ENCODE data around the gene AVPI1.
"Not testable (repeated sequence)": the region's sequence is repeated elsewhere in the genome, so short reads cannot be mapped to it uniquely, and the experiment has no call there.

The AVPI1 gene

GRCh38 chr10:97682042-97682441 lies 5.0 kb downstream of the AVPI1 start:
- no peak for DNase-seq (ENCODE audit: low spot score)

- DNase-seq (ENCODE audit: low spot score), result no peak
Observed at GRCh38 chr10:97679594-97679993, 7.4 kb downstream of the AVPI1 start.

DNA sequence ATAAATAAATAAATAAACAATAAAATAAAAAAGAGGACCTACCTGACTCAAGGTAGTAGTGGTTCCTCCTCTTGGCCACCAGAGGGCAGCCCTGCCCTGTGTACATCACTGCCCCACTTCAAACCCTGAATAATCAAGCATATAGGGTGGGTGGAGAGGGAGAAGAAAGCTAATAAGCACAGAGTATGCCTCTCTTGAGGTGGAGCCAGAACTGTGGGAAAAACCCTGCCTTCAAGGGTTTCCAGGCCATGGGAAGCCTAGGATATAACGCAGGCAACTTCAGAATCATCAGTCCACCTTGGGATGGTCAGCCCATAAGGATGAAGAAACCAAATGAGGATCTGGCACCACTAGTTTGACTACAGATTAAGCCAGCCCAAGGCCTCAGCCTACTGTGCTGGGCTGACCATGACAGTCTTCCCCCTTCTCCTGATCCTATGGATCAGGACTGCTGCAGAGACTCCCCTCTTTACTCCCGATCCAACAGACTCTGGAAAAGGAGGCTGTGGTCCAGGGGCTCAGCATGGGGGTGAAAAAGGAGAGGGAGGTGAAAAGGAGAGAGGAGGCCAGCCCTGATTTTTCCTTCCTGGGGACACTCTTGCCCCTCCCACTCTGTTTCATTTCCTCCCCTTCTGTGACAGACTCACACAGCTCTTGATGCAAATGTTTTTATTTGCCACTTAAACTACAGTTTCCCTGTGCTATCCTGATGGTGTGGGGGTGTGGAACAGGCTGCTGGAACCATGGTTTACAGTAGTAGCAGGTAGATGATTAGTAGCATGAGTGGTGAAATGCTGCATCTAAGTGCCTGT lies 10.1 kb downstream of the AVPI1 start:
- DNase-seq (ENCODE audit: low spot score), result peak; percentile 84

DNA sequence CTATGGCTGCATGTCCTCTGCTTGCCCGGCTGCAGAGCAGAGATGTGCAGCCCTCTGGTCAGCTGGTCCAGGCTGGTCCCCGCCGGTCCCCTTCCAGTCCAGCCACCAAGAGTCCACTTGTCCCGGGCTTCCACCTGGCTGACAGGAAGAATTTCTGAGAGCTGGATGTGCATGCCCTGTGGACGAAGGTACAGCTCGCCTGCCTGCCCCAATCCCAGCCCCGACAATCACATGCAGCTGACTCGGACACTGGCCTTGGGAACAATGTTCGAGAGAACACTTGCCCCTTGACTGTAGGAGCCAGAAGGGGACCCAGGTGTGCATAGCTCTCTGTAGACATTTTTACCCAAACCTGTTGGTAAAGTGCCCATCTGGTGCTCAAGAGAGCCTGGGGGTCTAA lies 11.8 kb downstream of the AVPI1 start:
- no peak for DNase-seq (ENCODE audit: low spot score)

DNA sequence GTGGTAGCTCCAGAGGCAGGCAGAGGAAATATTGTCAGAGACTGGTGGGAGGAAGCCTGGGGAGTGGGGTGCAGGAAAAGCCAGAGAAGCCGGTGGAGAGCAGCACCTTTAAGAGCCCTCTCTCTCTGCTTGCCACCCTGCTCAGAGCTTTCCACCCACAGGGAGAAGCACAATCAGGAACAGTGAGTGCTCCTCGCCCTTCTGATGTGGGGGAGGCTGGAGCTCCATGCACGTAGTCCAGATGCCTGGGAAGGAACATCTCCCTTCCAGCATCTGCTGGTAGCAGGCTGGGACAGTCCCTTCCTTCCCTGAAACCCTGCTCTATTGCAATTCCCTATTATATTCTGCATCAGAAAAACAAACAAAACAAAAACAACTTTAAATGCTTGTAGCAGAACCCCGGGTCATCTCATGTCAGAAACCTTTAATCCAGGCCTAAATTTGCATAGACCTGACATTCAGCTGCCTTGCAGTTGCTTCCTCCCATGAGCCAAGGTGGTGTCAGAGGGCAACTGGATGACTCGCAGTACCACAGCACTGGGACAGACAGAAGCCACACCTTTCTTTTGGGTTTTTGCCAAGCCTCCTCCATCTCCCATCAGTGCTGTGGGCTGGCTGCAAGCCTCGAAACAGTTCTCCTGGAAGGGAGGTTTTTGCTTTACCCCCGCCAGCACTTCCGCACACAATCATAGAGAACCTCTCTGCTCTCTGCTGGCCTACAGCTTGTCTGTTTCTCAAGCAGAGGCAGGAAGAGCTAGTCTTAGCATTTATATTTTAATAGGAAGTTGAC lies 13.1 kb downstream of the AVPI1 start:
- no peak for DNase-seq (ENCODE audit: low spot score)

DNA sequence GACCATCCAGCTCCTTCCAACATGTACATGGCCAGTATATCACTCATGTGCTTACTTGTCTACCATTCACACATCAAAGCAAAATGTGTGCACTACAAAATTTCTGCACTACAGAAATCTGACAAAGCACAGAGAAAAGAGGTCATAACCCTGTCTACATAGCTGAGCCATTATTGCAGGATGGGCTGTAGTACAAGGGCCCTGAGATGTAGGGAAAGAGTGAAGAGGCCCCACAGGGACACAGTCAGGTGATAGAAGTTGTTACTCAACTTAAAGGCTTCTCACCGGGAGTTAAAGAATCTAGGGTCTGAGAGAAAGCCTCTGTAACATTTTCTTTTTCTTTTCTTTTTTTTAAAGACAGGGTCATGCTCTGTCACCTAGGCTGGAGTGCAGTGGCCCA lies 17.5 kb downstream of the AVPI1 start:
- DNase-seq (ENCODE audit: low spot score), result no peak

DNA sequence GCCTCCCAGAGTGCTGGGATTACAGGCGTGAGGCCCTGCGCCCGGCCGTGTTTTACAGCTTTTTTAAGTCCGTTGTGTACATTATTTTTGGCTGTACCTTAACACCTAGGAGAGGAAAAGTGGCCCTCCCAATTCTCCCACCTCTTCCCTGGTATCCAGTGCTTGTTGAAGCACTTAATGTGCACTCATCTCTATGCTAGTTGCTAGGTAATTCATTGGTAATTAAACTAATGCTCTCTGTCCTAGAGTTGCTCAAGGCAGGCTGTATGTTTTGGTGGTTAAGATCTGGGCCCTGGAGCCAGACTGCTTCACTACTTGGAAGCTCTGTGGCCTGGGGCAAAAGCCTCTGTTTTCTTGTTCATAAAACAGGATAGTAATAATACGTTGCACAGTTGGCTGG lies 19.6 kb downstream of the AVPI1 start:
- DNase-seq (ENCODE audit: low spot score), result no peak

DNA sequence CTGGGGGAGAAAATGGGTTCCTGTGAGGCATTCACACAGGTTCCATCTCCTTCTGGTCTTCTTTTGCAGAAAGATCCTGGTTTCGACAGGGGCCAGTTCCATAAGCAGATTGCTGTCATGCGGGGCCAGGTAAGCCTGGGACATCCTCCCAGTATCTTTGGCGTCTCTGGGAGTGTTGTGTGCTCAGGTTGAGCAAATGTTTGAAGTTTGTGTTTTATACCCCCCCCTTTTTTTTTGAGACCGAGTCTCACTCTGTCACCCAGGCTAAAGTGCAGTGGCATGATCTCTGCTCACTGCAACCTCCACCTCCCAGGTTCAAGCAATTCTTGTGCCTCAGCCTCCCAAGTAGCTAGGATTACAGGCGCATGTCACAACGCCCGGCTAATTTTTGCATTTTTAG lies 20.0 kb downstream of the AVPI1 start:
- no peak for DNase-seq (ENCODE audit: low spot score)

DNA sequence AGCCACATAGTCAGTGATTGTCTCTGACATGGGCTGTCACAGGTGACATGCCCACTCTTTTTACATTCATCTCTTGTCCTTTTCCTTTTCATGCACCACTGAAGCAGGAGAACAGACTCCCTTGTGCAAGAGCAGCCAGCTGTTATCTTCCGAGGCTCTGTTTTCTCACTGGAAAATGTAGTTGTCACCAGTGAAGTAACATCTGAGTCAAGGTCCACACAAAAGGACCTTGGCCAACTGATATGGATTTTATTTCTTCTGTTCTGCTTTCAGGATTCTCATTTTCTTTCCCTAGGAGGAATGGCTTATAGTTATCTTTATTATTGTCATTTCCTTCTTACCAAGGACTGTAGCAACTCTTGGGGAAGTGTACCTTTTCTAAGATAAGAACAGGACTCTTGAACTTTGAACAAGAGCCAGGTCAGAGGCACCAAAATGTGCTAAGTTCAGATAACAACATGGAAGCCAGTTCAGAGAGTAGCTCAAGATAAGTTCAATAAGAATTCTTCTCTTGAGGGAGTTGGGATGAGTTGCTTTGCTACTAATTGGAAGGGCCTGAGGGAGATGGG lies 22.7 kb downstream of the AVPI1 start:
- DNase-seq (ENCODE audit: low spot score), result no peak

DNA sequence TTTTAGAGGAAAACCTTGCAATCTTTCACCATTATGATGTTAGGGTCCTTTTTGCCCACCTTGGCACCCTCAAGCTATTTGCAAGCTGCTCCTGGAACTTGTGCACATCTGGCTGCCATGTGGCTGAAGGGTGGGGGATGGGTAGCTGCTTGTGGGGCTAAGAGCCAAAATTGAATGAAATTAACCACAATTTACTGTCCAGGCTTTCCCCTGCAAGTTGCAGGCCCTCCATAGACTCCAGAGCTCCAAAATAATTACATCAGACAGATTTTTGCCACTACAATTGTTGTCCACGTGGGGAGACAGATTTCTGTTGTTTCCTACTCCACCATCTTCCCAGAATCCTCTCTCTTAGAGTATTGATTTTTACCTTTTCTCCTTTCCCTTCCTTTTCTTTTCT lies 27.5 kb downstream of the AVPI1 start:
- no peak for DNase-seq (ENCODE audit: low spot score)

- DNase-seq (ENCODE audit: low spot score), result no peak
Observed at GRCh38 chr10:97656777-97657176, 30.3 kb downstream of the AVPI1 start.

GRCh38 chr10:97651773-97652172 lies 35.3 kb downstream of the AVPI1 start:
- no peak for DNase-seq (ENCODE audit: low spot score)

GRCh38 chr10:97650726-97651125 lies 36.3 kb downstream of the AVPI1 start:
- no peak for DNase-seq (ENCODE audit: low spot score)

- DNase-seq (ENCODE audit: low spot score), result not testable (repeated sequence)
Observed at GRCh38 chr10:97649405-97649750, 37.7 kb downstream of the AVPI1 start.

- DNase-seq (ENCODE audit: low spot score), result peak; percentile 21
Observed at GRCh38 chr10:97648562-97649404, 38.3 kb downstream of the AVPI1 start.

- no peak for DNase-seq (ENCODE audit: low spot score)
Observed at GRCh38 chr10:97647556-97647955, 39.5 kb downstream of the AVPI1 start.

- DNase-seq (ENCODE audit: low spot score), result no peak
Observed at GRCh38 chr10:97644936-97645335, 42.1 kb downstream of the AVPI1 start.

DNA sequence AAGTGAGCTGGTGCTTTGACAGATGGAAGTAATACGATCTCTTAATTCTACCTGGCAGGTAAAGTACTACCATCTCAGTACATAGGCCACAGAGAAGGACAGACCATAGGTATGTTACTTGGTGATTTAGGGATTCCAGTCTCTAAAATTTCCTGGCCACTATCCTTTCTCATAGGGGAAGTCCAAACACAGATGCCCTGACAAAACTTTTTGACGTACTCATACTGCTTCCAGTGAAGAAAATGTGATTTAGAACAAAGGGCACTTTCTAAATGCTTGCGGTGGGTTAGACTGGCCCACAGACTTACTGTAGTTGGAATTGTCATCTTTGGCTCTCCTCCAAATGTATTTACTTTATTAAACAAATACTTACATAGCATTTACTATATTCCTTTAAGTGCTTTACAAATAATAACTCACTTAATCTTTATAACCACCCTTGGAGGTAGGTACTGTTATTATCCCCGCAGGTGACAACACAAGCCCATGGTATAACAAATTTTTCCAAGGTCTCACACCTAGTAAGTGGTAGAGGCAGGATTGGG lies 43.5 kb downstream of the AVPI1 start:
- no peak for DNase-seq (ENCODE audit: low spot score)

- not testable (repeated sequence) for DNase-seq (ENCODE audit: low spot score)
Observed at GRCh38 chr10:97642471-97643159, 44.4 kb downstream of the AVPI1 start.

- DNase-seq (ENCODE audit: low spot score), result peak; percentile 39
Observed at GRCh38 chr10:97640868-97641811, 45.9 kb downstream of the AVPI1 start.
